HL-60 (cell line): ENCODE data around the gene ANO9.

Experiments
- DNase-seq, 2 experiments: peaks; one replicate each; pipeline ENCODE4 v3.0.0-alpha.2; 2010 to 2020; ENCODE audit warnings: low read depth in 1 of 2, low spot score in 1 of 2
- H3K27ac ChIP-seq: fragments of 250-450 bp; sonication (Bioruptor Pico); replicated peaks from 2 replicates; pipeline ENCODE4 v1.5.1; 2020; ENCODE audit warnings: mild to moderate bottlenecking, moderate library complexity
- H3K27me3 ChIP-seq: fragments of 250-450 bp; sonication (Bioruptor Pico); 2 replicates; pipeline ENCODE4 v1.5.1; 2021; ENCODE audit warnings: mild to moderate bottlenecking, moderate library complexity; ENCODE audit not compliant: insufficient read depth, poor library complexity, severe bottlenecking
- H3K4me3 ChIP-seq: replicated peaks from 2 replicates; pipeline ENCODE4 v1.5.1; 2011; ENCODE audit warnings: mild to moderate bottlenecking, control low read depth, low read length; ENCODE audit not compliant: insufficient read depth
- CTCF ChIP-seq: IDR thresholded peaks from one replicate; pipeline ENCODE4 v1.5.1; 2011; ENCODE audit warnings: low read length, control low read depth, inconsistent platforms; ENCODE audit not compliant: insufficient read depth
- GABPA ChIP-seq: IDR thresholded peaks from 2 replicates; pipeline ENCODE4 v1.6.1; 2012; ENCODE audit warnings: low read depth
- POLR2AphosphoS5 ChIP-seq: IDR thresholded peaks from 2 replicates; pipeline ENCODE4 v1.6.1; 2012; ENCODE audit warnings: low read depth
- REST ChIP-seq: IDR thresholded peaks from 2 replicates; pipeline ENCODE4 v1.6.1; 2012; ENCODE audit warnings: low read depth; ENCODE audit not compliant: insufficient replicate concordance
- SPI1 ChIP-seq: IDR thresholded peaks from 2 replicates; pipeline ENCODE4 v1.6.1; 2012; ENCODE audit warnings: low read depth, mild to moderate bottlenecking, borderline replicate concordance

Gene ANO9

GRCh38 chr11:441043-441417 is 781 bp downstream of the ANO9 start:
- Histone ChIP-seq H3K27me3 (no peaks in the 10 kb centered on the region), H3K4me3 (no peak overlapping the region), H3K27ac (no peak overlapping the region)
- TF ChIP-seq SPI1 = no peak
- TF ChIP-seq CTCF = no peak
- DNase-seq = no peak

- TF ChIP-seq CTCF = no peak
- no peak for TF ChIP-seq POLR2AphosphoS5
- no peak for TF ChIP-seq REST
- TF ChIP-seq GABPA = no peak
- no peak for TF ChIP-seq SPI1
- no peaks in the 10 kb centered on the region for H3K27me3 ChIP-seq
- no peak overlapping the region for H3K4me3 ChIP-seq
- DNase-seq = no peak
- H3K27ac ChIP-seq = no peak overlapping the region
These were observed 1.5 kb downstream of the ANO9 start for GRCh38 chr11:440065-441042.

- TF ChIP-seq POLR2AphosphoS5 = no peak
- no peak for TF ChIP-seq REST
- H3K4me3 ChIP-seq = no peak overlapping the region
- H3K27ac ChIP-seq = no peak overlapping the region
- no peaks in the 10 kb centered on the region for H3K27me3 ChIP-seq
- DNase-seq = no peak
These were observed 2.3 kb downstream of the ANO9 start for GRCh38 chr11:439315-440064.

- H3K4me3 ChIP-seq = no peak overlapping the region
- no peak for TF ChIP-seq SPI1
- no peak for TF ChIP-seq GABPA
- no peak for TF ChIP-seq POLR2AphosphoS5
- no peak for TF ChIP-seq CTCF
- TF ChIP-seq REST = no peak
- no peaks in the 10 kb centered on the region for H3K27me3 ChIP-seq
- H3K27ac ChIP-seq = no peak overlapping the region
- no peak for DNase-seq
These were observed 3.5 kb downstream of the ANO9 start for GRCh38 chr11:438101-438844.
